Muscle layer of duodenum (tissue), 2 donors: ENCODE data around the gene CFAP53.
A peak's percentile ranks its signal among the peaks of the same experiment; 100 is the strongest.

Experiments
- H3K27ac ChIP-seq: one replicate; pipeline ENCODE4 v1.7.0; 2013; ENCODE audit warnings: mild to moderate bottlenecking, low read length
- H3K27me3 ChIP-seq: one replicate; pipeline ENCODE4 v1.7.0; 2013; ENCODE audit warnings: low read depth, mild to moderate bottlenecking, control low read depth, low read length
- H3K36me3 ChIP-seq, 2 donors: one replicate each; pipeline ENCODE4 v1.7.0; 2013; ENCODE audit warnings: low read length in 2 of 2, control low read depth in 1 of 2, mild to moderate bottlenecking in 1 of 2; ENCODE audit not compliant: insufficient read depth in 2 of 2, control insufficient read depth in 1 of 2
- H3K4me1 ChIP-seq, 2 donors: one replicate each; pipeline ENCODE4 v1.7.0; 2013; ENCODE audit warnings: low read length in 2 of 2, mild to moderate bottlenecking in 2 of 2, control low read depth in 1 of 2, moderate library complexity in 1 of 2; ENCODE audit not compliant: insufficient read depth in 2 of 2, control insufficient read depth in 1 of 2
- H3K4me3 ChIP-seq, 2 donors: one replicate each; pipeline ENCODE4 v1.7.0; 2013; ENCODE audit warnings: low read length in 2 of 2, low read depth in 1 of 2, mild to moderate bottlenecking in 1 of 2
- H3K9me3 ChIP-seq, 2 donors: one replicate each; pipeline ENCODE4 v1.7.0; 2013; ENCODE audit warnings: low read length in 2 of 2, control low read depth in 1 of 2, mild to moderate bottlenecking in 1 of 2; ENCODE audit not compliant: control insufficient read depth in 1 of 2
- donor health status: healthy.

CFAP53 gene

GRCh38 chr18:50279752-50280151, 13.5 kb upstream of the CFAP53 start:
- H3K27ac ChIP-seq, result no peak overlapping the region
- H3K4me1 ChIP-seq, result peaks cover 15 to 31% of the 10 kb centered on the region in 2 donors
- H3K4me3 ChIP-seq, result peak overlapping the region; percentile 94 to 97
- H3K27me3 ChIP-seq, result no peaks in the 10 kb centered on the region
- peaks cover 43 to 69% of the 10 kb centered on the region in 2 donors for H3K36me3 ChIP-seq
- no peaks in the 10 kb centered on the region for H3K9me3 ChIP-seq

GRCh38 chr18:50277942-50278341, 11.6 kb upstream of the CFAP53 start:
- Histone ChIP-seq H3K36me3 (peaks cover 51 to 69% of the 10 kb centered on the region in 2 donors), H3K27ac (no peak overlapping the region), H3K4me3 (no peak overlapping the region), H3K27me3 (no peaks in the 10 kb centered on the region), H3K4me1 (peaks cover 15 to 31% of the 10 kb centered on the region in 2 donors), H3K9me3 (no peaks in the 10 kb centered on the region)

GRCh38 chr18:50276452-50276851, 10.2 kb upstream of the CFAP53 start:
- Histone ChIP-seq H3K4me1 (peaks cover 15 to 24% of the 10 kb centered on the region in 2 donors), H3K27ac (no peak overlapping the region), H3K36me3 (peaks cover 66 to 76% of the 10 kb centered on the region in 2 donors), H3K27me3 (no peaks in the 10 kb centered on the region), H3K4me3 (no peak overlapping the region), H3K9me3 (no peaks in the 10 kb centered on the region)

- peaks cover 13 to 20% of the 10 kb centered on the region in 2 donors for H3K4me1 ChIP-seq
- no peak overlapping the region for H3K27ac ChIP-seq
- no peak overlapping the region for H3K4me3 ChIP-seq
- H3K36me3 ChIP-seq, result peaks cover 74 to 84% of the 10 kb centered on the region in 2 donors
- H3K27me3 ChIP-seq, result no peaks in the 10 kb centered on the region
- no peaks in the 10 kb centered on the region for H3K9me3 ChIP-seq
Measured at GRCh38 chr18:50275503-50276036, 9.3 kb upstream of the CFAP53 start.

- Histone ChIP-seq H3K27me3 (no peaks in the 10 kb centered on the region), H3K4me1 (peaks cover 7 to 14% of the 10 kb centered on the region in 2 donors), H3K27ac (no peak overlapping the region), H3K36me3 (peaks cover 79 to 90% of the 10 kb centered on the region in 2 donors), H3K4me3 (no peak overlapping the region), H3K9me3 (no peaks in the 10 kb centered on the region)
Measured at GRCh38 chr18:50274941-50275340, 8.6 kb upstream of the CFAP53 start.

- no peaks in the 10 kb centered on the region for H3K9me3 ChIP-seq
- H3K27me3 ChIP-seq, result no peaks in the 10 kb centered on the region
- peaks cover 81 to 90% of the 10 kb centered on the region in 2 donors for H3K36me3 ChIP-seq
- H3K4me1 ChIP-seq, result peaks cover under 1 to 5% of the 10 kb centered on the region in 2 donors
- no peak overlapping the region for H3K27ac ChIP-seq
- no peak overlapping the region for H3K4me3 ChIP-seq
Measured at GRCh38 chr18:50274044-50274442, 7.7 kb upstream of the CFAP53 start.

GRCh38 chr18:50273203-50274043, 7.1 kb upstream of the CFAP53 start:
- no peak overlapping the region for H3K27ac ChIP-seq
- peaks cover 80 to 85% of the 10 kb centered on the region in 2 donors for H3K36me3 ChIP-seq
- H3K4me3 ChIP-seq, result no peak overlapping the region
- no peaks in the 10 kb centered on the region for H3K9me3 ChIP-seq
- H3K4me1 ChIP-seq, result no peaks in the 10 kb centered on the region
- H3K27me3 ChIP-seq, result no peaks in the 10 kb centered on the region

GRCh38 chr18:50272568-50272967, 6.3 kb upstream of the CFAP53 start:
- Histone ChIP-seq H3K27ac (no peak overlapping the region), H3K9me3 (no peaks in the 10 kb centered on the region), H3K36me3 (peaks cover 78 to 80% of the 10 kb centered on the region in 2 donors), H3K27me3 (no peaks in the 10 kb centered on the region), H3K4me3 (no peak overlapping the region), H3K4me1 (no peaks in the 10 kb centered on the region)

- Histone ChIP-seq H3K27ac (peak overlapping the region; percentile 6), H3K36me3 (peaks cover 37 to 42% of the 10 kb centered on the region in 2 donors), H3K4me3 (peak overlapping the region; percentile 51 to 62), H3K4me1 (peaks cover 0 to 6% of the 10 kb centered on the region in 2 donors), H3K27me3 (no peaks in the 10 kb centered on the region), H3K9me3 (no peaks in the 10 kb centered on the region)
Measured at GRCh38 chr18:50268022-50268747, 1.9 kb upstream of the CFAP53 start.

GRCh38 chr18:50262977-50263376, 3.3 kb downstream of the CFAP53 start:
- H3K27me3 ChIP-seq, result no peaks in the 10 kb centered on the region
- H3K4me3 ChIP-seq, result no peak overlapping the region
- no peaks in the 10 kb centered on the region for H3K36me3 ChIP-seq
- H3K4me1 ChIP-seq, result peaks cover 0 to 6% of the 10 kb centered on the region in 2 donors
- H3K9me3 ChIP-seq, result no peaks in the 10 kb centered on the region
- H3K27ac ChIP-seq, result no peak overlapping the region

- H3K27ac ChIP-seq, result no peak overlapping the region
- H3K4me3 ChIP-seq, result no peak overlapping the region
- no peaks in the 10 kb centered on the region for H3K36me3 ChIP-seq
- no peaks in the 10 kb centered on the region for H3K27me3 ChIP-seq
- no peaks in the 10 kb centered on the region for H3K4me1 ChIP-seq
- no peaks in the 10 kb centered on the region for H3K9me3 ChIP-seq
Measured at GRCh38 chr18:50250935-50251334, 15.4 kb downstream of the CFAP53 start.
